ENCODE data around the gene MYO1D. TPM values are rescaled to one million over a fixed set of nuclear protein-coding genes. Genes with fewer than 3 reads are reported as not detected.
A peak's percentile ranks its signal among the peaks of the same experiment; 100 is the strongest.

The MYO1D gene
- total RNA-seq, 4 donors from 2014 or later, result 70.5 to 92.3 (median 72.7) TPM

DNA sequence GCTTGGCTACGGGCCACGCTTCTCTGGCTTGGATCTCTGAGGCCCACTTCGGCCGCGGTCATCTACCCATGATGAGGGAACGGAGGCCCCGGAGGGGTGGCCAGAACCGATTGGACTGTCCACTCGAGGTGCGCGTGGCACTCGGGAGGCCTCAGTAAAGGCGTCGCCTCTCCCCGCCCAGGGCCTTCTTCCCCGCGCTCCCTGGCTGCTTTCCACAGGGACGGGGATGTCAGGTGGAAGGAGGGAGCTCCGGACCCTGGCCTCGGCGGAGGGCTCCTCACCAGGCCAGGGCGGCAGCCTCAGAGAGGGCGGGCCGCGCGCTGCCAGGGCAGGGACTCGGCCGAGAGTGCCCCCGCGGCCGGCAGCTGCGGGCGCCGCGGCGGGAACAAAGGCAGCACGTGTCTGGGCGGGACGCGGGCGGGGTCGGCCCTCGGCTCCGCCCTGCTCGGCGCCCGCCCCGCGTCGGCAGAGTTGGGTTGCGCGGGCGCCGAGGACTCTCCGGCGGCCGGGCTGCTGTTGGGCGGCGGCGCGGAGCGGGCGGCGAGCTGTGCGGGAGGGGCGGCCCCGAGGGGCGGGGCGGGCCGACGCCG, 390.7 kb downstream of the MYO1D start:
- no peak for DNase-seq (ENCODE audit: low spot score in 2 of 2)
- H3K27me3 ChIP-seq, result no peaks in the 10 kb centered on the region
- peak overlapping the region; percentile 76 for H3K27ac ChIP-seq
- WGBS, result 33% methylated on average over 2 of the region's 72 CpGs
- no peak for TF ChIP-seq POLR2AphosphoS5 (IDR thresholded peaks at IDR 0.05)
- TF ChIP-seq, protein P1, sequence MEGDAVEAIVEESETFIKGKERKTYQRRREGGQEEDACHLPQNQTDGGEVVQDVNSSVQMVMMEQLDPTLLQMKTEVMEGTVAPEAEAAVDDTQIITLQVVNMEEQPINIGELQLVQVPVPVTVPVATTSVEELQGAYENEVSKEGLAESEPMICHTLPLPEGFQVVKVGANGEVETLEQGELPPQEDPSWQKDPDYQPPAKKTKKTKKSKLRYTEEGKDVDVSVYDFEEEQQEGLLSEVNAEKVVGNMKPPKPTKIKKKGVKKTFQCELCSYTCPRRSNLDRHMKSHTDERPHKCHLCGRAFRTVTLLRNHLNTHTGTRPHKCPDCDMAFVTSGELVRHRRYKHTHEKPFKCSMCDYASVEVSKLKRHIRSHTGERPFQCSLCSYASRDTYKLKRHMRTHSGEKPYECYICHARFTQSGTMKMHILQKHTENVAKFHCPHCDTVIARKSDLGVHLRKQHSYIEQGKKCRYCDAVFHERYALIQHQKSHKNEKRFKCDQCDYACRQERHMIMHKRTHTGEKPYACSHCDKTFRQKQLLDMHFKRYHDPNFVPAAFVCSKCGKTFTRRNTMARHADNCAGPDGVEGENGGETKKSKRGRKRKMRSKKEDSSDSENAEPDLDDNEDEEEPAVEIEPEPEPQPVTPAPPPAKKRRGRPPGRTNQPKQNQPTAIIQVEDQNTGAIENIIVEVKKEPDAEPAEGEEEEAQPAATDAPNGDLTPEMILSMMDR (IDR thresholded peaks at IDR 0.05), result no peak
- peak overlapping the region; percentile 70 for H3K4me3 ChIP-seq
- H3K4me1 ChIP-seq, result peaks cover 38% of the 10 kb centered on the region
- peaks cover 6% of the 10 kb centered on the region for H3K36me3 ChIP-seq
- H3K9me3 ChIP-seq, result no peaks in the 10 kb centered on the region

DNA sequence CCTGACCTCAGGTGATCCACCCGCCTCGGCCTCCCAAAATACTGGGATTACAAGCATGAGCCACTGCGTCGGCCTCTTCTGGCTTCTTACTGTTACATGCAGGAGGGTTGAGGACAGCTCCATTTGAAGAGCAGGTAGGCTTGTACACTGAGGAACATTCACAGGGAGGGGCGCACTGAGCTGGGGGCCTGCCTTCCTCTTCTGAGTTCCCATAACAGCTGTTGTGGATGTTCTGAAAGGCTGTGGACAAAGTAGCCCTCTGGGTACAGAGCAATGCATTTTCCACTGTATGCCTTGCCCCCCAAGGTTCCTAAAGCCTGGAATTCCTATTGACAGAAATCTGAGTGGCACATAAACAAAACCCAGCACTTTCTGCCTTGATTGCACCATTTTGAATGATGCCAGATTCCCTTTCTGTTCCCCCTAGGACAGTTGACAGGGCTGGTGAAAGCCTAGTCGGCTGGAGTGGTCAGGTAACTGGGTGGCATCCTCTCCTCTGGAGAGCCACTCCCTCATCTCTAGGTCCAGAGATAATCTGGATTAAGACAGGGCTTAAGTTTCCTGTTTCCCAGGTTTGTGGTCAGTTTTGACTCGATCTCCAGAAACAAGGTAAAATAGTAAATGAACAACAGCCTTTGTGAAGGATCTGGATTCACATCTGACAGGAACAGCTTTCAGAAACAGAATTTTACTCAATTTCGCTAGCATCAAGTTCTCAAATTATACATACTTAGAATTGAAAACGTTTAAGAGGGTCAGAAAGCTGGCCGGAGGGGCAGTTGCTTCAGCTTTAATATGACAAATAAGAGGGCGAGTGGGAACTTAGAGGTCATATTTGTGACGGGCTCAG, 391.4 kb downstream of the MYO1D start:
- Histone ChIP-seq H3K27ac (peak overlapping the region; percentile 76), H3K4me1 (peaks cover 38% of the 10 kb centered on the region), H3K36me3 (peaks cover 14% of the 10 kb centered on the region), H3K27me3 (no peaks in the 10 kb centered on the region), H3K9me3 (no peaks in the 10 kb centered on the region), H3K4me3 (peak overlapping the region; percentile 70)
- DNase-seq (ENCODE audit: low spot score in 2 of 2), result peak in 1 of 2 donors; percentile 49
- TF ChIP-seq EP300 (IDR thresholded peaks at IDR 0.05) (no peak), POLR2AphosphoS5 (IDR thresholded peaks at IDR 0.05) (no peak), POLR2A (IDR thresholded peaks at IDR 0.05) (no peak)
- TF ChIP-seq, protein P1 (IDR thresholded peaks at IDR 0.05), result no peak
- 75% methylated on average over 12 of the region's 12 CpGs for WGBS

DNA sequence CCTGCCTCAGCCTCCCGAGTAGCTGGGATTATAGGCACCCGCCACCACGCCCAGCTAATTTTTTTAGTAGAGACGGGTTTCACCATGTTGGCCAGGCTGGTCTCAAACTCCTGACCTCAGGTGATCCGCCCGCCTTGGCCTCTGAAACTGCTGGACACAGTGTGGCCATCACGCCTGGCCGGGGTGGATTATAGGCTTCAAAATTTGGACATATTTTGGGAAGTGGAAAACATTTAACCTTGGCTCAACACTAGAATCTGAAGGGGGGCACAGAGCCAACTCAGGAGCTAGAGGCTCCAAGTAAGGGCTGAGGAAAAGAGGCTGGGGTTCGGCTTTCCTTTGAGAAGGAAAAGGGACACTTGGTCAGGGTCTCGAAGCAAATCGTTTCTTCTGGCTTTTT, 392.3 kb downstream of the MYO1D start:
- TF ChIP-seq POLR2A (IDR thresholded peaks at IDR 0.05), result no peak
- H3K9me3 ChIP-seq, result no peaks in the 10 kb centered on the region
- WGBS, result 83% methylated on average over 11 of the region's 11 CpGs
- no peak overlapping the region for H3K4me3 ChIP-seq
- H3K27me3 ChIP-seq, result no peaks in the 10 kb centered on the region
- H3K4me1 ChIP-seq, result peaks cover 33% of the 10 kb centered on the region
- H3K27ac ChIP-seq, result no peak overlapping the region
- no peak for DNase-seq (ENCODE audit: low spot score in 2 of 2)
- H3K36me3 ChIP-seq, result peaks cover 22% of the 10 kb centered on the region

DNA sequence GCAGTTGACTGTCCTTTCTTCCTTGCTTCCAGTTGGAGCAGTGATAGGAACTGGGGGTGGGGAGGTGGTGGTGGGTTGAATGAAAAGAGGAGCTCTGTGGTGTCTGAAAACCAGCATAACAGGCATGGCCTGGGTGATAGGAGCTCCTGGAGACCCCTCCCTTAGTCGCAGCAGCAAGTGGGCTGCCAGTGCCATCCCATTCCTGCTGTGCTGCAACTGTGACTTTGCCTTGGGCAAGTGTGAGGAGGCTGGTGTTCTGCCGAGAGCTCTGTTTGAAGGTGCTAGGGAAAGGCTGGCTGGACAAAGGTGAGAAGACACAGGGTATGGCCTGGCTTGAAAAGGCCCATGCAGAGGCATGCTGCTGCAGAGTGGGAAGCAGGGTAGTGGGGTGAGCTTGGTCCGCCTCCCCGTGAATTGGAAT, 392.9 kb downstream of the MYO1D start:
- Histone ChIP-seq H3K36me3 (peaks cover 28% of the 10 kb centered on the region), H3K4me1 (peaks cover 33% of the 10 kb centered on the region), H3K27ac (no peak overlapping the region), H3K9me3 (no peaks in the 10 kb centered on the region), H3K27me3 (no peaks in the 10 kb centered on the region), H3K4me3 (no peak overlapping the region)
- TF ChIP-seq, protein P1 (IDR thresholded peaks at IDR 0.05), result no peak
- TF ChIP-seq EP300 (IDR thresholded peaks at IDR 0.05) (no peak), POLR2AphosphoS5 (IDR thresholded peaks at IDR 0.05) (no peak), POLR2A (IDR thresholded peaks at IDR 0.05) (no peak)
- peak in 1 of 2 donors; percentile 57 for DNase-seq (ENCODE audit: low spot score in 2 of 2)
- WGBS, result 78% methylated on average over 4 of the region's 4 CpGs

DNA sequence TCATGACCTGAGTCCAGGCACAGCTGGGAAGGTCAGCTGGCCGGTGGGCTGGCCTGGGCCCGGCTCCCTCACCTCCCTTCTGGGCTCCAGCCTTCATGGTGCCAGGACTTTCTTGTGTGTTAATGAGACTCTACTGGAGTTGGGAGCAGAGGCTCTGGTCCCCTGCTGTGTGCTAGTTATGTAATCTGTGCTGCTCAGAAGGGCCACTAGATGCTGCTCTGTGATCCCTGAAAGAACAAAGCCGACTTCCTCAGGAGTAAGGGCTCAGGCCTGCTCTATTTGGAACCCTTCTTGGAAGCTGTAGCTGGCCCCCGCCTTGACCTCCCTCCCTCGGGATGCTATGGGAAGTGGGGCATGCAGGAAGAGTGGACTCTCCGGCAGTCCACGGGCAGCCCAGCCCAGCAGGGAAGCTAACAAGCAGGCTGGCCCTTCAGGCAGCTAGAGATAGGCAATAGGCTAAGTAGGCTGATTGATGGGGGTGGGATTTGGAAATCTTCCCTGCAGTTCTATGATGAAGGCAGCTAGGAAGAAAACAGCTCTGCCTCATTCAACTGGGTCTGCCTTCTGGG, 393.4 kb downstream of the MYO1D start:
- TF ChIP-seq, protein P1 (IDR thresholded peaks at IDR 0.05), result peak; percentile 28 to 54
- TF ChIP-seq POLR2AphosphoS5 (IDR thresholded peaks at IDR 0.05) (peak in 1 of 3 donors; percentile 18), EP300 (IDR thresholded peaks at IDR 0.05) (no peak)
- H3K27me3 ChIP-seq, result no peaks in the 10 kb centered on the region
- H3K9me3 ChIP-seq, result no peaks in the 10 kb centered on the region
- no peak overlapping the region for H3K4me3 ChIP-seq
- no peak overlapping the region for H3K27ac ChIP-seq
- peak in 1 of 2 donors; percentile 79 for DNase-seq (ENCODE audit: low spot score in 2 of 2)
- WGBS, result 60% methylated on average over 1 of the region's 7 CpGs
- peaks cover 33% of the 10 kb centered on the region for H3K4me1 ChIP-seq
- H3K36me3 ChIP-seq, result peaks cover 33% of the 10 kb centered on the region

Data from suprapubic skin (tissue), 4 donors.